Measurements from ENCODE around the gene HMGN2.

DNA sequence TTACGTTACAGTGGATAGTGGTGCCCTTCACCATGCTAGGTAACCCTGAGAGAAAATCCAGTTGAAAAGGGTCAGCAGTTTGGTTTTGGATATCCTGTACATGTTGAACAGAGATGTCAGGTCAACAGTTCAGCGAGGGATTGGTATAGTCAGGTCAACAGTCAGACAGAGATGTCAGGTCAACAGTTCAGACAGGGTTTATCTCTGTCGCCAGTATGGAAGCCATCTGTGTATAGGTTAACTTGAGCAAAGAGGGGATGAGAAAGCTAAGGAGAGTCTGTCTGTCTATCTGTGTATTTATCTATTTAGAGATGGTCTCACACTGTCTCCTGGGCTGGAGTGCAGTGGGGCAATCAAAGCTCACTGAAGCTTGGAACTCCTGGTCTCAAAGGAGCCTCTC is 22.4 kb upstream of the HMGN2 start:
- TF ChIP-seq, protein P1, sequence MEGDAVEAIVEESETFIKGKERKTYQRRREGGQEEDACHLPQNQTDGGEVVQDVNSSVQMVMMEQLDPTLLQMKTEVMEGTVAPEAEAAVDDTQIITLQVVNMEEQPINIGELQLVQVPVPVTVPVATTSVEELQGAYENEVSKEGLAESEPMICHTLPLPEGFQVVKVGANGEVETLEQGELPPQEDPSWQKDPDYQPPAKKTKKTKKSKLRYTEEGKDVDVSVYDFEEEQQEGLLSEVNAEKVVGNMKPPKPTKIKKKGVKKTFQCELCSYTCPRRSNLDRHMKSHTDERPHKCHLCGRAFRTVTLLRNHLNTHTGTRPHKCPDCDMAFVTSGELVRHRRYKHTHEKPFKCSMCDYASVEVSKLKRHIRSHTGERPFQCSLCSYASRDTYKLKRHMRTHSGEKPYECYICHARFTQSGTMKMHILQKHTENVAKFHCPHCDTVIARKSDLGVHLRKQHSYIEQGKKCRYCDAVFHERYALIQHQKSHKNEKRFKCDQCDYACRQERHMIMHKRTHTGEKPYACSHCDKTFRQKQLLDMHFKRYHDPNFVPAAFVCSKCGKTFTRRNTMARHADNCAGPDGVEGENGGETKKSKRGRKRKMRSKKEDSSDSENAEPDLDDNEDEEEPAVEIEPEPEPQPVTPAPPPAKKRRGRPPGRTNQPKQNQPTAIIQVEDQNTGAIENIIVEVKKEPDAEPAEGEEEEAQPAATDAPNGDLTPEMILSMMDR (optimal IDR thresholded peaks at IDR 0.05 in 1 of 3, IDR thresholded peaks at IDR 0.05 in 1 of 3, conservative IDR thresholded peaks at IDR 0.05 in 1 of 3; ENCODE audit: extremely low read depth in 1 of 3, insufficient read depth in 2 of 3, low read length in 3 of 3), result no peak
- TF ChIP-seq EZH2 (IDR thresholded peaks at IDR 0.05; ENCODE audit: low read length), result no peak
